Psoas muscle (tissue), 8 donors: ENCODE results near the gene CTF1. TPM values are rescaled to one million over a fixed set of nuclear protein-coding genes. Genes with fewer than 3 reads are reported as not detected.
"Not testable (repeated sequence)": the region's sequence is repeated elsewhere in the genome, so short reads cannot be mapped to it uniquely, and the experiment has no call there.

Source experiments
- ATAC-seq, 4 donors: fragments of 200-7000 bp; cut with Tn5 transposase; one replicate each; pipeline ENCODE4 v1.9.1; 2020; ENCODE audit warnings: moderate library complexity in 3 of 4, mild to moderate bottlenecking in 2 of 4
- DNase-seq, 2 donors: peaks; one replicate each; pipeline ENCODE4 v3.0.0-alpha.2; 2020
- H3K27ac ChIP-seq: fragments of 200-600 bp; one replicate; pipeline ENCODE4 v1.8.0; 2022
- H3K27me3 ChIP-seq, 3 donors: fragments of 200-600 bp in 1 of 3; one replicate each; pipeline versions ENCODE4 v1.6.1 to v1.8.0; 2013 to 2022; ENCODE audit warnings: low read length in 2 of 3, mild to moderate bottlenecking in 2 of 3, moderate library complexity in 1 of 3; ENCODE audit not compliant: insufficient read depth in 3 of 3
- H3K36me3 ChIP-seq, 2 donors: fragments of 200-600 bp in 1 of 2; one replicate each; pipeline versions ENCODE4 v1.6.1 to v1.8.0; 2013 to 2022; ENCODE audit warnings: low read depth in 1 of 2, mild to moderate bottlenecking in 1 of 2, moderate library complexity in 1 of 2; ENCODE audit not compliant: insufficient read depth in 1 of 2
- H3K4me1 ChIP-seq: fragments of 200-600 bp; one replicate; pipeline ENCODE4 v1.8.0; 2022
- H3K4me3 ChIP-seq: fragments of 200-600 bp; one replicate; pipeline ENCODE4 v1.8.0; 2022; ENCODE audit warnings: mild to moderate bottlenecking
- H3K9me3 ChIP-seq: fragments of 200-600 bp; one replicate; pipeline ENCODE4 v1.8.0; 2022
- WGBS, 3 donors: extraction: QIAGEN DNeasy Blood & Tissue Kit; methylation state at CpG; one replicate each; pipeline versions ENCODE4 v1.1.6 to v1.1.7; 2013; 5-methylcytosine and 5-hydroxymethylcytosine counted together
- intact Hi-C, 2 donors: fragments of 100-400 bp; cut with DNase I; formaldehyde crosslinking; loops; one replicate each; pipeline versions ENCODE4 v1.11.0 to v1.14.2; 2022
- polyA plus RNA-seq, 3 donors: library from polyadenylated mRNA; stranded (reverse); fragments of 200-250 nt; gene quantifications; one replicate each; pipeline ENCODE4 v1.2.3, GENCODE V29; 2013
- total RNA-seq, 4 donors: library from RNA; stranded (reverse); fragmentation: NEBNext Ultra II Directional in 2 of 4; extraction: Animal tissue kit (Norgen Biotek cat#: 25700) in 2 of 4; gene quantifications; one replicate each; pipeline versions ENCODE4 v1.2.1 to v1.2.4, GENCODE V29; 2021 to 2023
- TF ChIP-seq, protein P1 (sequence below): fragments of 200-600 bp; IDR thresholded peaks from one replicate; pipeline ENCODE4 v1.8.0; 2022; ENCODE audit warnings: antibody characterized with exemption
- donor health status: healthy with polysubstance abuse.
- donor health status: DM: no; HTN: no; CAD: no; lungs with moderate emphysema.
- donor health status: Bipolar disorder and iron deficiency.
- donor health status: healthy.
- donor health status: DM: yes; HTN: yes; CAD: no.
- donor health status: DM: no; HTN: no; CAD: no.
- donor health status: DM: no; HTN: no; CAD: no.
- donor health status: DM: yes; HTN: yes; CAD: no.

The CTF1 gene
- total and polyA plus RNA-seq, 7 donors: 4.9 to 16.6 (median 8.5) TPM

DNA sequence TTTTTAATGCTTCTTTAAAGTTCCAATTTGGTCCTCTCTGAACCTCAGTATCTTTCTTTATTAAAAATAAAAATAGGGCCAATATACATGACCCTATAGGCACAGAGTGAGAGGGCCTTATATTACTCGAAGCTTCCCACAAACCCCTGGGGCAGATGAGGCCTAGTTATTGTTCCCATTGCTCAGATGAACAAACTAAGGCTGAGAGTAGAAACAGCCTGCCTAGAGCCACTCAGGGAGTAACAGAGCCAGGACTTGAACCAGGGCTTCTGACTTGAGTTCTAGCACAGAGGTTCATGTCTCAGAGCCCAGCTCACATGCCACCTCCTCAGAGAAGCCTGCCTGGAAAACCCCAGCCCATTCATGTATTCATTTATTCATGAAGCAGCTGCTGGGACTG is 10.3 kb upstream of the CTF1 start:
- TF ChIP-seq, protein P1, sequence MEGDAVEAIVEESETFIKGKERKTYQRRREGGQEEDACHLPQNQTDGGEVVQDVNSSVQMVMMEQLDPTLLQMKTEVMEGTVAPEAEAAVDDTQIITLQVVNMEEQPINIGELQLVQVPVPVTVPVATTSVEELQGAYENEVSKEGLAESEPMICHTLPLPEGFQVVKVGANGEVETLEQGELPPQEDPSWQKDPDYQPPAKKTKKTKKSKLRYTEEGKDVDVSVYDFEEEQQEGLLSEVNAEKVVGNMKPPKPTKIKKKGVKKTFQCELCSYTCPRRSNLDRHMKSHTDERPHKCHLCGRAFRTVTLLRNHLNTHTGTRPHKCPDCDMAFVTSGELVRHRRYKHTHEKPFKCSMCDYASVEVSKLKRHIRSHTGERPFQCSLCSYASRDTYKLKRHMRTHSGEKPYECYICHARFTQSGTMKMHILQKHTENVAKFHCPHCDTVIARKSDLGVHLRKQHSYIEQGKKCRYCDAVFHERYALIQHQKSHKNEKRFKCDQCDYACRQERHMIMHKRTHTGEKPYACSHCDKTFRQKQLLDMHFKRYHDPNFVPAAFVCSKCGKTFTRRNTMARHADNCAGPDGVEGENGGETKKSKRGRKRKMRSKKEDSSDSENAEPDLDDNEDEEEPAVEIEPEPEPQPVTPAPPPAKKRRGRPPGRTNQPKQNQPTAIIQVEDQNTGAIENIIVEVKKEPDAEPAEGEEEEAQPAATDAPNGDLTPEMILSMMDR: no peak
- intact Hi-C loops: no loop called here
- no peaks in the 10 kb centered on the region for H3K27me3 ChIP-seq
- no peak overlapping the region for H3K4me3 ChIP-seq
- H3K9me3 ChIP-seq: no peaks in the 10 kb centered on the region
- DNase-seq (no peak), ATAC-seq (no peak)
- no peak overlapping the region for H3K27ac ChIP-seq
- H3K36me3 ChIP-seq: peaks cover 5 to 61% of the 10 kb centered on the region in 2 donors
- H3K4me1 ChIP-seq: no peaks in the 10 kb centered on the region
- WGBS, 3 donors: 90 to 100% (median 100%) methylated on average over 1 of the region's 1 CpG

GRCh38 chr16:30887927-30888326 is 8.5 kb upstream of the CTF1 start:
- WGBS, 3 donors: 54 to 76% (median 67%) methylated on average over 9 of the region's 9 CpGs
- ATAC-seq (no peak), DNase-seq (no peak)
- Histone ChIP-seq H3K36me3 (peaks cover 5 to 61% of the 10 kb centered on the region in 2 donors), H3K9me3 (no peaks in the 10 kb centered on the region), H3K27me3 (no peaks in the 10 kb centered on the region), H3K4me1 (peaks cover 2% of the 10 kb centered on the region), H3K27ac (no peak overlapping the region), H3K4me3 (no peak overlapping the region)
- TF ChIP-seq, protein P1: no peak
- intact Hi-C loops: no loop called here

DNA sequence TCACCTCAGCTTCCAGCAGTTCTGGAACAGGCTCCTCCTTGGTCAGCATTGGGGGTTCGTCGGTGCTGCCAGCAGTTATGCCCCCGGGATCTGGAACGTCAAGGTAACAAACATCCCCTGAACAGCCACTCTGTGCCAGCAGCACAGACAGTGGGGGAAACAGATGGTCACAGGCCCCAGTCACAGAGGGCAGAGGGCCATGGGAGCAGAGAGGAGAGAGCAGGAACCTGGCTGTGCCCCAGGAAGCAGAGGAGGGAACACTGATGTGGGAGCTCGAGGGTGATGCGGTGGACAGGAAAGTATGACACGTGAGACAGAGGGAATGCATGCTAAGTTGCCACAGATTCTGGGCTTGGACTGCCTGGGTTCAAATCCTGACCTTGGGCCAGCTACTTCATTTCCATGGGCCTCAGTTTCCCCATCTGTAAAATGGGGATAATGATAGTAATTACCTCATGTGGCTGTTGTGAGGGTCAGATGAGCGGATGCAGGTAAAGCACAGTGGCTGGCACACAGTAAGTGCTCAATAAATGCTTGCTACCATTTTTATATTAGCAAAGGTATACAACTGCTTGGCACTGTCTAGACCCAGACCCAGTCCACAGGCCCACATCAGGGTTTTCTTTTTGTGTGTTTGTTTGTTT is 7.4 kb upstream of the CTF1 start:
- WGBS, 3 donors: 70 to 75% (median 75%) methylated on average over 8 of the region's 8 CpGs
- Histone ChIP-seq H3K4me1 (peaks cover 8% of the 10 kb centered on the region), H3K27ac (no peak overlapping the region), H3K4me3 (no peak overlapping the region), H3K36me3 (peaks cover 5 to 61% of the 10 kb centered on the region in 2 donors), H3K9me3 (no peaks in the 10 kb centered on the region), H3K27me3 (no peaks in the 10 kb centered on the region)
- ATAC-seq: no peak
- peak in 1 of 2 donors; percentile 54 for DNase-seq
- TF ChIP-seq, protein P1: no peak
- intact Hi-C loops: no loop called here

DNA sequence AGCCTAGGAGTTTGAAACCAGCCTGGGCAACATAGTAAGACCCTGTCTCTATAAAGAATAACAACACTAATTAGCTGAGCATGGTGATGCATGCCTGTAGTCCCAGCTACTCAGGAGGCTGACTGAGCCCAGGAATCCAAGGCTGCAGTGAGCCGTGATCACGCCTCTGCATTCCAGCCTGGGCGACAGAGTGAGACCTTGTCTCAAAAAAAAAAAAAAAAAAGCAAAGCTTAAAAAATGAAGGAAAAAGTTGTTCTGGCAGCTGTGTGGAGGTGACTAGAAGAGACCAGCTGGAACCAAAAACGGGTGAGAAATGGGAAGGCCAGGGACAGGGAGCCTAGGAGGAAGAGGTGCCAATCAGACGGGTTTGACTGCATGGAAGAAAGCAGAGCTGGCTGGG is 6.7 kb upstream of the CTF1 start:
- WGBS, 3 donors: 68 to 81% (median 80%) methylated on average over 5 of the region's 5 CpGs
- DNase-seq: no peak
- Histone ChIP-seq H3K9me3 (no peaks in the 10 kb centered on the region), H3K27ac (no peak overlapping the region), H3K36me3 (peaks cover 5 to 59% of the 10 kb centered on the region in 2 donors), H3K4me3 (no peak overlapping the region), H3K27me3 (no peaks in the 10 kb centered on the region), H3K4me1 (peaks cover 8% of the 10 kb centered on the region)
- intact Hi-C loops: no loop called here
- TF ChIP-seq, protein P1: no peak
- no peak for ATAC-seq

- intact Hi-C loops, H3K9me3 ChIP-seq, H3K4me1 ChIP-seq, H3K27me3 ChIP-seq, H3K27ac ChIP-seq, H3K4me3 ChIP-seq, ATAC-seq, DNase-seq: not testable (repeated sequence)
- WGBS, 3 donors: 68 to 81% (median 74%) methylated on average over 15 of the region's 15 CpGs
- peaks cover 5 to 44% of the 10 kb centered on the region in 2 donors for H3K36me3 ChIP-seq
Observed at GRCh38 chr16:30891043-30891823, 5.2 kb upstream of the CTF1 start.
